HG02981 (cell line): ENCODE results near the gene FHOD3.

Experiments used
- ATAC-seq: cut with Tn5 transposase; IDR thresholded peaks from one replicate; pipeline ENCODE4 v1.9.1; 2021; ENCODE audit warnings: mild to moderate bottlenecking, moderate library complexity; ENCODE audit not compliant: unreplicated experiment

The FHOD3 gene

DNA sequence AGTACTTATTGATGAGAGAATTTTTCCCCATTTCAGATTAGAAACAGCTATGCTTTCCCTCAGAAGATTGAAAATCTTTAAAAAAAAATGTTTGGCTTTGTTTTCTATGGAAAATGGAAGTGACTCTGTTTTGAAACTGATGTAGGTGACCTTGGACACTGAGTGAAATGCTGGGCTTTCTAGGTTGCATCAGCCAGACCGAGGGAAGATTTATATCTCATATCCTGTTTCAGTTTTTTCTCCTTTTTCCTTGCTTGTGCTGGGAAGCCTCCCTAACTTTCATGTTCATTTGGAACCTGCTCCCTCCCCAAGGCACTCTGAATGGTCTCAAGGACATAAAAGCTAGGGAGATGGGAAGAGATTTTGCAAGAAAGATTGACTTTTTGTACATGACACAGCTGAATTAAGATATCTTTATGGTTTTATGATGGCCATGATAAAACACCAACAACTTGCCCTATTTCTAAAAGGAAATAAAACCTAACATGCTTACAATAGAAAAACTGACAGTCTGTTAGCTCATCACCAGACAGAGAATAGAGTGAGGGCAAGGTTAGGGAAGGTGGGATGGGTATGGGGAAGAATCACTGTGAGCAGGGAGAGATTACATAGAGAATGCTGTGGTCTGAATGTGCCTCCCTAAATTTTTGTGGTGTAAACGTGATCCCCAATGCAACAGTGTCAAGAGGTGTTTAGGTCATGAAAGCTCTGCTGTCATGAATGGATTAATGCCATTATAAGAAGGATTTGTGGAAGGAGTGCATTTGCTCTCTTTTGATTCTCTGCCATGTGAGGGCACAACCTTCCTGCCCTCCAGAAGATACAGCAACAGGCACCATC is 281.6 kb downstream of the FHOD3 start:
- ATAC-seq: no peak

DNA sequence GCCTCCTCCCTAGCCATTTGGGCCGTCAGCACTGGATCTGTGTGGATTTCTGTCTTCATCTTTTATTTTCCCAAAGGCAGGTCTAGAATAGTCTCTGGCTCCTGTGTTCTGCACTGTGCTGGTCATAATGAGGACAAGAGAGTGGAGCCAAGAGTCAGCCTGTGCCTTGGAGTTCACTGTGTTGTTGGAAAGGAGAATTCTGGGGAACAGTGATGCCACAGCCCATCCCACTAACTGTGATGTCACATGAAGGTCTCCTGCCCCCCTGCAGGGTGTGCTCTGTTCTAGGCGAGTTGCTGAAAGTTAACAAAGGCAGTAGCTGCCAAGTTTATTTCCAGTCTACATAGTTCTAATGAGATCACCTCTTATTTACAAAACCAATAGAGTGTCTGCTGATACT is 282.8 kb downstream of the FHOD3 start:
- no peak for ATAC-seq

GRCh38 chr18:36580874-36581750 is 283.6 kb downstream of the FHOD3 start:
- no peak for ATAC-seq

DNA sequence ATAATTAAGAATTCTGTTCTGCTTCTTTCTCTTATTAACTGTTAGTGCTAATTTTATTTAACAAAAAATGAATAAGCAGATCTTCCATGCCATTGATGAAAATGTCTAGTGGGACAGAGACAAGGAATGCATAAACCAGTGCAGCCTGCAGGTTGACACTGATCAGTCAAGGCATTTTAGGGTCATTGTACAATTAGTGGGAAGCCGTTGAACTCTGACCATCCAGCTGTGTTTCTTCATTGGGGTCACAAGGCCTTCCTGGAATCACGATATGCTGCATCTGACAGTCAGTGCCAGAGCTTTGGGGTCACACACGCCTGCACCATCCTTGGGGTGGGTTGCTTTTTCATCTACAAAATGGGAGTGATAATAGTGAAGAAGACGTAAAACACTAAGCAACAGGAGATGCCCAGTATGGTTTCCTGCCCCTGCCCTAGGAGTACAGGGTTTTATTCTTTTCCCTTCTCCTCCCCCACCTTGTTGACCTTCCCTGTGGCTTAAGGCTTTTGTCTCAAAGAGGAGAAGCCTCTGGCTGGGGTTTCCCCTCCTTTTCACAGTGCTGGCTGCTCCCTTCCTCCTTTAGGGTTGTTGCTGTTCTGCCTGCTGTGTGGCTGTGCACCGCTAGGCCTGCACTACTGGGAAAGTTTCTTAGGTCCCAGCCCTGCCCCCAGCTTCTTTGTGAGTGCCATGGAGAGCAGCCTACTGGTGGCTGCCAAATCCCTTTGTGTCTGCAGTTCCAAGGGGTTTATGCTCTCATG is 285.7 kb downstream of the FHOD3 start:
- ATAC-seq: no peak

GRCh38 chr18:36589857-36590543 is 292.5 kb downstream of the FHOD3 start:
- no peak for ATAC-seq

- ATAC-seq: no peak
Observed at GRCh38 chr18:36590621-36591580, 293.4 kb downstream of the FHOD3 start.

GRCh38 chr18:36592282-36592681 is 294.8 kb downstream of the FHOD3 start:
- ATAC-seq: no peak

DNA sequence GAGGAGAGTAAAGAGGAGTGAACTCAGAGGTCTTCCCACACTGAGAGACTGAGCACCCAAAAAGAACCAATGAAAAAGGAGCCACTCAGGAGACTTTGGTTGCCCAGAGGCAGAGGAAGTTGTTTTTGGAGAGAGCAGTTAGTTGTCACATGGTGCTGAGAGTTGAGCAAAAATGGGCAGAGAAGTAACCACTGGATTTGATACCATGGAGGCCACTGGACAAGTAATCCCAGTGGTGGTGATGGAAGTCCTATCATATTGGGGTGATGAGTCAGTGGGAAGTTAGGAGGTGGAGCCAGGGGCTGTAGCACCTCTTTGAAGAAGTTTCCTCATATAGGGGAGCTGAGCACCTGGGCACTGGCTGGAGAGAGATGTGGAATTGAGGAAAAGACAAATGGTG is 295.5 kb downstream of the FHOD3 start:
- no peak for ATAC-seq

DNA sequence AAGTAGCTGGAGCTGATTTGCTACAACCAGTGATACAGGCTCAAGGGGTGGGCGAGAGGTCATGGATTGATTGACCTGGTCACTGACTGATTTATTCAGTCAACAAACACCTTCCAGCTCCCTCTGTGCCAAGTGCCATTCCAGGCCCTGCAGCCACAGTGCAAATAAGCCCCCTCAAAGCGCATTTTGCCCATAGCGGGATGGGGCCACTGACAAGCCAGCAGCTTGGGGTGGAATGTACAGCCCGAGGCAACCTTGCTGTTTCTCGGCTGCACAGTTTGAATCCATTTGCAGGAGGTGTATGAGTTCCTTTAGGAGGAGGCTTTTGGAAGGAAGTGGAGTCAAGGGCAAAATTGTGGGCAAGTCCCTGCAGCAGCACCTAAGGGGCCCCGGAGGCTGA is 296.1 kb downstream of the FHOD3 start:
- no peak for ATAC-seq

DNA sequence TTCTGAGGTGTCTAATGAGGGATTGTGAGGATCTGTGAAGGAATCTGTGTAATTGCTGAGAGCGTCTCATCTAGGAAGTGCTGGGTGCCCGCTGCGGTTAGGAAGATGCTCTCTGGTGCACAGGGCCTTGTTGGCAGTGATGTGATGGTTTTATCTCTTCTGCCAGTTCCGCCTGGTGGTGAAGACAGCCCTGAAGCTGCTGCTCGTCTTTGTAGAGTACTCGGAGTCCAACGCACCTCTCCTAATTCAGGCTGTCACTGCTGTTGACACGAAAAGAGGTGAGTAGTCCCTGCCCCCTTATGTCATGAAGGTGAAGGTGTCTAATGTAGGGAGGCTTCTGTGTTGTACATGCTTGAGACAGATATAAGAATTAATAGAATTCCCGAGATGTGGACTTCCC is 297.1 kb downstream of the FHOD3 start:
- ATAC-seq: no peak

DNA sequence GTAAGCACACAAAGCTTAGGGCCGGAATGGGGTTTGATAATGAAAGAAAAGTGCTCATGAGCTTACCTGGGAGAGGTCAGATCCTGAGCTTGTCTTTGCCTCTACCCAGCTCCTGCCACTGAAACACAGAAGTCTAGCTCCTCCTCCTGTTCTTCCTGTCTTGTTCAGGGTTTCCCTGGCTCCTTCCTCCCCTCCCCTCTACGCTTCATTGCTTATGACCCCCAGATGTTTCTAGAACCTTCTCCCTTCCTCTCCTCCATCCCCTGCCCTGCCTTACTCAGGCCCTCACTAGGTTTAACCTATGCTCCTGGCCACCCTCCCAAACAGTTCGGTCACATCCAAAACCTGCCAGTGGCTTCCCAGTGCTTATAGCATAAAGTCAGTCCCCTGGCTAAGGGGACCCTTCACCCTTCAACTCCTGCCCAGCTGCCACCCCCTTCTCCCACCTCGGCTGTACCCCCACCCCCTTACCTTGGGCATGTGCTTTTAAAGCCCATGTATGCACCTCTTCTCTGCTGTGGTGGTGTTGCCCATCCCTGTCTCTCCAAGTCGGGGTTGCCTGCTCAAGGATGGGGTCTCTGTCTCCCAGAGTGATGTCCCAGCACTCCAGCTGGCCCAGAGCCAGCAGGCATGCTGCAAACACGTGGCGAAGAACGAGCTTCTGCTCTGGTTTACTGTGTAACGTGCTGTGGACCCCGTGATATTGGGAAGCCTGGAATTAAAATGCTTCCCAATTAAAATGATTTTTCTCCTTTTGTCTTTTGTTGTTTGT is 297.7 kb downstream of the FHOD3 start:
- no peak for ATAC-seq

GRCh38 chr18:36595818-36596215 is 298.3 kb downstream of the FHOD3 start:
- ATAC-seq: no peak

DNA sequence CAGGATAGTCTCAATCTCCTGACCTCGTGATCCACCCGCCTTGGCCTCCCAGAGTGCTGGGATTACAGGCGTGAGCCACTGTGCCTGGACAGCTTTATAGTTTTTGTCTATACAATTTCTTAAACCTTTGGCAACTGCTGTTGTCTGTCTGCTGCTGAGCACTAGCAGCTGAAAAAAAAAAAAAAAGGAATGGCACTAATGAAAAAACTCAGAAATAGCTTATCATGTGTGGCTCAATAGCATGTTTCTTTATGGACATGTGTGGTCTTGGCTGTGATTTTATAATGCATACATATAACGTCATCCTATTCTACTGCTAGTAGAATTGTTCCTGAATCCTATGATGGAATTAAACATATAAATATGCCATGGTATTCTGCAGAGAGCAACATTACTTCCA is 300.1 kb downstream of the FHOD3 start:
- ATAC-seq: no peak

GRCh38 chr18:36600548-36600947 is 303.0 kb downstream of the FHOD3 start:
- no peak for ATAC-seq

DNA sequence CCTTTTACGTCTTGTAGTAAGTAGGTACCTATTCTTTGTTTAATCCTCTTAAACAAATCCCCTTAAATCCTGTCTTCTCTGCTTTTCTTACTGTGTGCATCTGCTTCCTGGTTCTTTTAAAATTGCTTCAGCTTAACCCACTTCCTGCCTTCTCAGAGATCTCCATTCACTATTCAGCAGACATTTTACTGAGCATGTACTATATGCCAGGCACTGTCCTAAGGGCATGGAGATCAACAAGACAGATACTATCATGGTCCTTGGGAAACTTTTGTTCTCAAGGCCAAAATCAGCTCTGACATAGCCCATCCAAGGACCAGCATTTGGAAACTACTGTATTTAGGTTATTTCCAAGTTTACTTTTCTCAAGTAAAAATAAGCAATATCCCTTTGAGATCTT is 303.8 kb downstream of the FHOD3 start:
- no peak for ATAC-seq

GRCh38 chr18:36602071-36602470 is 304.6 kb downstream of the FHOD3 start:
- ATAC-seq: no peak

- ATAC-seq: no peak
Observed at GRCh38 chr18:36602620-36603019, 305.1 kb downstream of the FHOD3 start.

- ATAC-seq: no peak
Observed at GRCh38 chr18:36608107-36608506, 310.6 kb downstream of the FHOD3 start.

DNA sequence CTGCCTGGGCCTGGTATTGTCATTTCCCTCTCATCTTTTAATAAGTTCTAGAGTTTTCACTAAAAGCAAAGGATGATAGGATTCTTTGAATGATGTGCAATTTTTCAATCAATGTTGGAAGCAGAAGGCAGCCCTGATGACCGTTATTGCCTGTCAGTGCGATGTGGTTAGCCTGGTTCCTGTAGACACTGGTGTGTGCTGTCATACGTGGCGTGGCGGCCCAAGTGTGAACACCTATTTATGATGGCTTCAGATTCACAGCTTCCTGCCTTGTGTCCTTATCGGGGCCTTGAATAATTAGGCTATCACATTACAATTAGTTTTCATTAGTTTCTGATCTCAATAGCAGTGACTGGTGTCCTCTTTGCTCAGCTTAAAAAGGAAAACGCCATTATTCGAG is 312.7 kb downstream of the FHOD3 start:
- no peak for ATAC-seq
